ENCODE data around the gene ZNF618. TPM values are rescaled to one million over a fixed set of nuclear protein-coding genes. Genes with fewer than 3 reads are reported as not detected.

ZNF618 gene
- total RNA-seq, 1 experiment from 2014 or later, result 1.2 TPM

GRCh38 chr9:114055894-114056293, 179.8 kb downstream of the ZNF618 start:
- POLR2A ChIA-PET, result no interaction called here
- Mint-ChIP-seq H3K27me3 (ENCODE audit: insufficient read depth, unreplicated experiment) (no peaks in the 10 kb centered on the region), H3K27ac (ENCODE audit: unreplicated experiment) (no peak overlapping the region), H3K4me1 (ENCODE audit: low read depth, unreplicated experiment) (no peaks in the 10 kb centered on the region), H3K9me3 (ENCODE audit: unreplicated experiment) (no peaks in the 10 kb centered on the region), H3K4me3 (ENCODE audit: unreplicated experiment) (no peak overlapping the region), H3K36me3 (ENCODE audit: insufficient read depth, unreplicated experiment) (peaks cover 5% of the 10 kb centered on the region)
- CTCF ChIA-PET, result no interaction called here
- intact Hi-C loops (cut with micrococcal nuclease; ENCODE audit: unreplicated experiment), result no loop called here
- TF ChIP-seq CTCF (IDR thresholded peaks at IDR 0.05; ENCODE audit: insufficient read depth in 1 of 2, low read depth in 1 of 2, low read length in 1 of 2, severe bottlenecking in 1 of 2, unreplicated experiment in 1 of 2), result no peak
- no peak for DNase-seq
- no TSS peak for BruUV-seq (replicated peaks)
- no peak overlapping the region for H3K4me3 ChIP-seq (ENCODE audit: low read depth, low read length)
- no peaks in the 10 kb centered on the region for H3K36me3 ChIP-seq (ENCODE audit: control insufficient read depth, insufficient read depth, low read length)
- no peaks in the 10 kb centered on the region for H3K4me1 ChIP-seq
- no peaks in the 10 kb centered on the region for H3K9me3 ChIP-seq
- H3K27me3 ChIP-seq (replicated peaks; ENCODE audit: control insufficient read depth, insufficient read depth, low read length), result no peaks in the 10 kb centered on the region

GRCh38 chr9:114056527-114056926, 180.4 kb downstream of the ZNF618 start:
- peaks cover 5% of the 10 kb centered on the region for H3K36me3 Mint-ChIP-seq (ENCODE audit: insufficient read depth, unreplicated experiment)
- no peaks in the 10 kb centered on the region for H3K27me3 ChIP-seq (replicated peaks; ENCODE audit: control insufficient read depth, insufficient read depth, low read length)
- H3K4me1 ChIP-seq, result no peaks in the 10 kb centered on the region
- CTCF ChIA-PET, result no interaction called here
- H3K9me3 ChIP-seq, result no peaks in the 10 kb centered on the region
- BruUV-seq (replicated peaks), result no TSS peak
- no peak overlapping the region for H3K4me3 Mint-ChIP-seq (ENCODE audit: unreplicated experiment)
- no peak overlapping the region for H3K27ac Mint-ChIP-seq (ENCODE audit: unreplicated experiment)
- no peak for TF ChIP-seq CTCF (IDR thresholded peaks at IDR 0.05; ENCODE audit: insufficient read depth in 1 of 2, low read depth in 1 of 2, low read length in 1 of 2, severe bottlenecking in 1 of 2, unreplicated experiment in 1 of 2)
- H3K9me3 Mint-ChIP-seq (ENCODE audit: unreplicated experiment), result no peaks in the 10 kb centered on the region
- POLR2A ChIA-PET, result no interaction called here
- no peaks in the 10 kb centered on the region for H3K36me3 ChIP-seq (ENCODE audit: control insufficient read depth, insufficient read depth, low read length)
- intact Hi-C loops (cut with micrococcal nuclease; ENCODE audit: unreplicated experiment), result no loop called here
- no peak for DNase-seq
- no peak overlapping the region for H3K4me3 ChIP-seq (ENCODE audit: low read depth, low read length)
- no peaks in the 10 kb centered on the region for H3K27me3 Mint-ChIP-seq (ENCODE audit: insufficient read depth, unreplicated experiment)
- H3K4me1 Mint-ChIP-seq (ENCODE audit: low read depth, unreplicated experiment), result no peaks in the 10 kb centered on the region

- ChIA-PET POLR2A (no interaction called here), CTCF (no interaction called here)
- no peaks in the 10 kb centered on the region for H3K27me3 ChIP-seq (replicated peaks; ENCODE audit: control insufficient read depth, insufficient read depth, low read length)
- BruUV-seq (replicated peaks), result no TSS peak
- no peak for DNase-seq
- peaks cover 5% of the 10 kb centered on the region for H3K36me3 Mint-ChIP-seq (ENCODE audit: insufficient read depth, unreplicated experiment)
- intact Hi-C loops (cut with micrococcal nuclease; ENCODE audit: unreplicated experiment), result no loop called here
- peaks cover 7% of the 10 kb centered on the region for H3K4me1 Mint-ChIP-seq (ENCODE audit: low read depth, unreplicated experiment)
- no peaks in the 10 kb centered on the region for H3K36me3 ChIP-seq (ENCODE audit: control insufficient read depth, insufficient read depth, low read length)
- no peak for TF ChIP-seq CTCF (IDR thresholded peaks at IDR 0.05; ENCODE audit: insufficient read depth in 1 of 2, low read depth in 1 of 2, low read length in 1 of 2, severe bottlenecking in 1 of 2, unreplicated experiment in 1 of 2)
- no peaks in the 10 kb centered on the region for H3K9me3 Mint-ChIP-seq (ENCODE audit: unreplicated experiment)
- H3K4me1 ChIP-seq, result peaks cover 7% of the 10 kb centered on the region; the same call in 1 of the 2 replicates
- no peak overlapping the region for H3K4me3 Mint-ChIP-seq (ENCODE audit: unreplicated experiment)
- H3K27ac Mint-ChIP-seq (ENCODE audit: unreplicated experiment), result no peak overlapping the region
- H3K9me3 ChIP-seq, result no peaks in the 10 kb centered on the region
- no peak overlapping the region for H3K4me3 ChIP-seq (ENCODE audit: low read depth, low read length)
- H3K27me3 Mint-ChIP-seq (ENCODE audit: insufficient read depth, unreplicated experiment), result no peaks in the 10 kb centered on the region
These were observed 181.2 kb downstream of the ZNF618 start for GRCh38 chr9:114057161-114057885.
